HG02981 (cell line): ENCODE measurements around the gene FER.
"Not testable (repeated sequence)": the region's sequence is repeated elsewhere in the genome, so short reads cannot be mapped to it uniquely, and the experiment has no call there.

Experiments used
- ATAC-seq: cut with Tn5 transposase; IDR thresholded peaks from one replicate; pipeline ENCODE4 v1.9.1; 2021; ENCODE audit warnings: mild to moderate bottlenecking, moderate library complexity; ENCODE audit not compliant: unreplicated experiment

FER gene

DNA sequence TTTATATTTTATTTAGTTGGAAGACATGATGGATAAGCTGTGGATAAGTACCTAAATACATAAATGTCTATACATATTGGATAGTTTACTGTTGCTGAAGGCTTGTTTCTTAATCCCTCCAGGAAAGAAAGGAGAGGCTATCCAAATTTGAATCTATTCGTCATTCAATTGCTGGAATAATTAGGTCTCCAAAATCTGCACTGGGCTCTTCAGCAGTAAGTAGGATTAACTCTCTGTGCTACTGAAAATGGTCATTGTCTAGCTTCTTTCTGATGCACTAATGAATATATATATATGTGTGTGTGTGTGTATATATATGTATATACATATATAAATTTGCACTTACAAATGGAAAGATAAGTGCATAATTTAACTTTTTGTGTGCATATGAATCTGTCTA is 198.3 kb downstream of the FER start:
- ATAC-seq = no peak

DNA sequence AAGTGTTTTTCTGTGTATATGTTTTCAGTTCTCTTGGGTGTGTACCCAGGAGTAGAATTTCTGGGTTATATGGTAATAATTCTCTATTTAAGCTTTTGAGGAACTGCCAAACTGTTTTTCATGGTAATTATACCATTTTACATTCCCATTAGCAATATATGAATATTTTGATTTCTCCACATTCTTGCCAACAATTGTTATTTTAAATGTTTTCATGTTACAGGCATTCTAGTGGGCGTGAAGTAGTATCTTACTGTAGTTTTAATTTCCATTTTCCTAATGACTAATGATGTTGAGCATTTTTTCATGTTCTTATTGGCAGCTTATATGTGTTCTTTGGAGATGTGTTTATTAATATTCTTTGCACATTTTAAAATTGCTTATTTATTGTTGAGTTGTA is 199.5 kb downstream of the FER start:
- ATAC-seq = no peak

DNA sequence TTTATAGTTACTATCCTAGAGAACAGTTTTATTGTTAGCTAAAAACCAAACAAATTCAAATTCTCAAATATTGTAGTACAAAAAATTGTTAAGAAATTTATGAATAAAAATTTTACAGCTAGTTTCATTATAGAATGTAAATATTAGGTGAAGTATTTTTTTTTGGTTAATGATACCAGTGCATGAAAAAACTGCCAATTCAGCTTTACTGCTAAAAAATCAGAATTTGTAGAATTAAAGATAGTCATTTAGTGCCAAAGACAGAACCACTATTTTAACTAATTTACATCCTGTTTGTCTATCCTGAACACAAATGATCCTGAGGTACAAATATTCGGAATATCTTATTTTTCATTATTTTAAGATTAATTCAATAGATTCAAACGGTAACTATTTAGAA is 202.6 kb downstream of the FER start:
- ATAC-seq = no peak

DNA sequence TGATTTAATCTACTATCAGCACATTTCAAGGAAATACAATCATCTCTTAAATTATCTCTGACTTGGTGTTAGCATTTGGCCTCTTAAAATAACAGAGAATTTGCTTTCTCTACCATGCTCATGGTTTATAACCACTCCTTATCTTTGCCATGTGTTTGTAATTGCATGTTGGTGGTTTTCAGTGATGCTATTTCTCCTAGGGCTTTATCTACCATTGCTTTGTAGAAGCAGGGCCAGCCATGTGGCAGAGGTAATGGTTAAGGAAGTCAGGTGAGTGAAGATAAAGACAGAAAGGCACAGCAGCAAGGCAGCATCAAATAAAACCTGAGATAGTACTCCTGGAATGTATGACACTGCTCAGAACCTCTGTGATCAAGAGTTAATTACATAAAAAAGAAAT is 206.2 kb downstream of the FER start:
- ATAC-seq = no peak

DNA sequence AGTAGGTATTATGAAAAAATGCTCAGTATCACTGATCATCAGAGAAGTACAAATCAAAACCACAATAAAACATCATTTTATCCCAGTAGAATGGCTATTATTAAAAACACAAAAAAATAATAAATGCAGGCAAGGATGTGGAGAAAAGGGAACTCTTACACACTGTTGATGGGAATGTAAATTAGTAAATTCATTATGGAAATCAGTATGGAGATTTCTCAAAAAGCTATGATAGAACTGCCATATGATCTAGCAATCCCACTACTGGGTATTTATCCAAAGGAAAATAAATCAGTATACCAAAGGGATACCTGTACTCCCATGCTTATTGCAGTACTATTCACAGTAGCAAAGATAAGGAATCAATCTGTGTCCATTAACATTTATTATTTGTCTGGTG is 209.6 kb downstream of the FER start:
- ATAC-seq = no peak

DNA sequence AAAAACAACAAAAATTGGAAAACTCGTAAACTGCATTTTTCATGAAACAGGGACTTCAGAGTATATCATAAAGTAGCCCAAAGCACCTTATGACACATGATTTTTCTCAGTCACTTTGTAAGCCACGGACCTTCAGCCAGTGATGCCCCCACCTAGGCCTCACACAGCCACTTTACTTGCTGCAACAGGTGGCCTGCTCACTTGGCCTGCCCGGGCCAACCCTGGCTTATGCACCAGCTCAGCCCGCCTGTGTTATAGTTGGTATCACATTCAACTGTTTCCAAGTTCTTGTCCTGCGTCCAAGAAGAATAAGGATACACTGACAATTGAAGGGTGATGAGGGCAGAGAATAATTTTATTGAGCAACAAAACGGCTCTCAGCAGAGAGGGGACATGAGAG is 219.2 kb downstream of the FER start:
- ATAC-seq = no peak

DNA sequence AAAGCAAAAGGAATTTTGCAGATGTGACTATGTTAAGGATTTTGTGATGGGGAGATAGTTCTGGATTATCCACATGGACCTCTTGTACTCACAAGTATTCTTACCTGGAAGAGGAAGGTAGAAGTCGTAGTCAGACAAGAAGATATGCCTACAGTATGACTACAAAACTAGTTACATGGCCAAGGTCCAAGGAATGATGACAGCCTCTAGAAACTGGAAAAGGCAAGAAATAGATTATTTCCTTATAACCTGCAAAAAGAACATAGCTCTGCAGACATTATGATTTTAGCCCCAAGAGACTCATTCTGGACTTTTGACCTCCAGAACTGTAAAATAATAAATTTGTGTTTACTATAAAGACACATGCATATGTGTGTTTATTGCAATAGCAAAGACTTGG is 226.9 kb downstream of the FER start:
- no peak for ATAC-seq

DNA sequence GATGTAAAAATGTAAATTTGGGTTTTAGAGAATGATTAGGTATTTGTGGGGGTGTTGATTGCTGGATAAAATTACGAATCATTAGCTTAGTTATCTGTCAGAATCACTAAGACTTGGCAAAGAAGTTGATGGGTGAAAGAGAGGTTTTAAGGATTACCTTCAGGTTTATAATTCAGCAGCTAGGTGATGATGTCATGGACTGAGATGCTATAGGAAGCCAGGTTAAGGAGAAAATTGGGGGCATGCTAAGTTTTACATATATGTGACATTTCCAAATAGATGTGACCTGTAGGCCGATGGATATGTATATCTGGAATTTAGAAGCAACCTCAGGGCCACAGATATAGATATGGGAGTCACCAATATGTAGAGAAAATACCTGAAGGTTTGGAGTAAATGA is 228.0 kb downstream of the FER start:
- no peak for ATAC-seq

DNA sequence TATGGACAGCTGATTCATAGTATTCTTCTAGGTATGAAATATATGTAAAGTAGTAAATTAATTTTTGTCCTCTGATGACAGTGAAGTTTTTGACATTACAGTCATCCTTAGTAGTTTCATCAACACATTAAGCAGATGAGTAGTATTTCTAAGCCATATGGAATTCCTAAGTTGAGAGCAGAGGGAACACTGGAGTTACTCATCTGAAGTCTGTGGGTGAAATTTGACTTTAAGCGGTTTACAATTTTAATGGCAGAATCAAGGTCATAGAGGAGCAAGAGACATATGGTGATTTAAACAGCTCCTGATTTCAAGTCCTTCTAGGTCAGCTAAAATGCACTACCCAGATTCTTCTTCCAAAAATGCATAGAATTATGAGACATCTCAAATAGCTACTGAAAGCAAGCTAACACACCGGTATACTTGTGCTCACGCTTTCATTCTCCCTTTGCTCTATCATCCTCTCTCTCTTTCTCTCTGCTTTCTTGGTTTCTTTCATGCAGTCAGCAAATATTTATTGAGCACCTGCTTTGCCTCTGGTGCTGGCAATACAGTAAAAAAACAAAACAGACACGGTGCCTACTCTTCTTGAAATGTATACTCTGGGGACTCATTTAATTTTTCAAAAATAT is 235.9 kb downstream of the FER start:
- ATAC-seq = no peak

DNA sequence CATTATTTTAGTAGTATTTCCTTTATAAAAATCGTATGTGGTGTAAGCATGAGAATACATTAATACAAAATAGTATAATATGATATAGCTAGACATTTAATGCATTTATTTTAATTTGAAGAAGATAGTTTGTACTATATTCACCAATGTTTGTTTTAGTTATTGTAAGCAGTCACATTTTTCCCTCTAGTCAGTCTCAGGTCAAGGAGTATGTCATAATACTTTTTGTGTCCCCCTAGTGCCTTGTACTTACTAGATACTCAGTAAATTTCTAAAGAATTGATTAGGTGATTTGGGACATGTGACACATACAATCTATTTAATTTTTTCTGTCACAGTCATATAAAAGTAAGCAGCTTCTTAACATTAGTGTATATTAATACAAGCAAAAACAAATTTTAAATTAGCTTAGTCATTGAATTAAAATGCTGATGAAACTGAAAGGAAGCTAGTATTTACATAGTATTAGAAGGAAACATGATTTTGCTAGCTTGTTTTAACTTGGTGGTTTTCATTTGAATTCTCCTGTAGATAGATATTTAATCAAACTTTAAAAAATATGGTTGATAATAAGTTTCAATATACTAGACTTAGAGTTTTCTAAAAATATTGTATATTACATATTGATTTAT is 242.2 kb downstream of the FER start:
- ATAC-seq = no peak

DNA sequence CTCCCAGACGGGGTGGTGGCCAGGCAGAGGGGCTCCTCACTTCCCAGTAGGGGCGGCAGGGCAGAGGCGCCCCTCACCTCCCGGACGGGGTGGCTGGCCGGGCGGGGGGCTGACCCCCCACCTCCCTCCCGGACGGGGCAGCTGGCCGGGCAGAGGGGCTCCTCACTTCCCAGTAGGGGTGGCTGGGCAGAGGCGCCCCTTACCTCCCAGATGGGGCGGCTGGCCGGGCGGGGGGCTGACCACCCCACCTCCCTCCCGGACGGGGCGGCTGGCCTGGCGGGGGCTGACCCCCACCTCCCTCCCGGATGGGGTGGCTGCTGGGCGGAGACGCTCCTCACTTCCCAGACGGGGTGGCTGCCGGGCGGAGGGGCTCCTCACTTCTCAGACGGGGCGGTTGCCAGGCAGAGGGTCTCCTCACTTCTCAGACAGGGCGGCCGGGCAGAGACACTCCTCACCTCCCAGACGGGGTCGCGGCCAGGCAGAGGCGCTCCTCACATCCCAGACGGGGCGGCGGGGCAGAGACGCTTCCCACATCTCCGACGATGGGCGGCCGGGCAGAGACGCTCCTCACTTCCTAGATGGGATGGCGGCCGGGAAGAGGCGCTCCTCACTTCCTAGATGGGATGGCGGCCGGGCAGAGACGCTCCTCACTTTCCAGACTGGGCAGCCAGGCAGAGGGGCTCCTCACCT is 244.8 kb downstream of the FER start:
- not testable (repeated sequence) for ATAC-seq

DNA sequence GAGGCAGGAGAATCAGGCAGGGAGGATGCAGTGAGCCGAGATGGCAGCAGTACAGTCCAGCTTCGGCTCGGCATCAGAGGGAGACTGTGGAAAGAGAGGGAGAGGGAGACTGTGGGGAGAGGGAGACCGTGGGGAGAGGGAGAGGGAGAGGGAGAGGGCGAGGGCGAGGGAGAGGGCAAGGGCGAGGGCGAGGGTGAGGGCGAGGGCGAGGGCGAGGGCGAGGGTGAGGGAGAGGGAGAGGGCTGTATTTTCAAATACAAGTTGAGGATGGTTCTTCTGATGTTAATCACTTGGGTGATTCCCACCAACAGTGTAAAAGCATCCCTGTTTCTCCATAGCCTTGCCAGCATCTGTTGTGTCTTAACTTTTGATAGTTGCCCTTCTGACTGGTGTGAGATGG is 245.7 kb downstream of the FER start:
- ATAC-seq = not testable (repeated sequence)

DNA sequence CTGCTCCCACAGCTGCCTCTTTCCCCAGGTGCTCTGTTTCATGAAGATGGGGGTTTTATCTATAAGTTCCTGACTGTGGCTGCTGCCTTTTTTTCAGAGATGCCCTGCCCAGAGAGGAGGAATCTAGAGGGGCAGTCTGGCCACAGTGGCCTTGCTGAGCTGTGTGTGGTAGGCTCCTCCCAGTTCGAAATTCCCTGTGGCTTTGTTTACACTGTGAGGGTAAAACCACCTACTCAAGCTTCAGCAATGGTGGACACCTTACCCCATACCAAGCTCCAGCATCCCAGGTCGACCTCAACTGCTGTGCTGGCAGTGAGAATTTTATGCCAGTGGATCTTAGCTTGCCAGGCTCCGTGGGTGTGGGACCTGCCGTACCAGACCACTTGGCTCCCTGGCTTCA is 250.0 kb downstream of the FER start:
- no peak for ATAC-seq

DNA sequence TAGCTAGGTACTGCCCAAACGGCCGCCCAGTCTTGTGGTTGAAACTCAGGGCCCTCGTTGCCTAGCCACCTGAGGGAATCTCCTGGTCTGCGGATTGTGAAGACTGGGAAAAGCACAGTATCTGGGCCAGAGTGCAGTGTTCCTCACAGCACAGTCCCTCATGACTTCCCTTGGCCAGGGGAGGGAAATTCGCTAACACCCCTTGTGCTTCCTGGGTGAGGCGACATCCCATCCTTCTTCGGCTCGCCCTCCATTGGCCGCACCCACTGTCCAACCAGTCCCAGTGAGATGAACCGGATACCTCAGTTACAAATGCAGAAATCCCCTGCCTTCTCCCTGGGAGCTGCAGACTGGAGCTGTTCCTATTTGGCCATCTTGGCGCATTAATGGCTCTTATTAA is 250.5 kb downstream of the FER start:
- no peak for ATAC-seq

DNA sequence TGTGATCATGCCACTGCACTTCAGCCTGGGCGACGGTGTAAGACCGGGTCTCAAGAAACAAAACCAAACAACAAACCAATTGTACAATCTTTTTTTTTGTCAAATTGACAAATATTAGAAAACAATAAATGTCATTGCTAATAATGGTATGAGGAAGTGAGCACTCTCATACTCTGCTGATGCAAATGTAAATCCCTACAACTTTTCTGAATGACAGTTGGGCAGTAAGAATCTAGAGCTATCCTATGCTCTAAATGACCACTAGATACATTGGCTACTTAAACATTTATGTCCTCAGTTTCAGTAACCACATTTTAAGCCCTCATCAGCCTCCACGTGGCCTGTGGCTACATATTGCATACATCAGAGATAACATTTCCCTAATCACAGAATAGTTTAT is 256.2 kb downstream of the FER start:
- peak; percentile 54 for ATAC-seq

DNA sequence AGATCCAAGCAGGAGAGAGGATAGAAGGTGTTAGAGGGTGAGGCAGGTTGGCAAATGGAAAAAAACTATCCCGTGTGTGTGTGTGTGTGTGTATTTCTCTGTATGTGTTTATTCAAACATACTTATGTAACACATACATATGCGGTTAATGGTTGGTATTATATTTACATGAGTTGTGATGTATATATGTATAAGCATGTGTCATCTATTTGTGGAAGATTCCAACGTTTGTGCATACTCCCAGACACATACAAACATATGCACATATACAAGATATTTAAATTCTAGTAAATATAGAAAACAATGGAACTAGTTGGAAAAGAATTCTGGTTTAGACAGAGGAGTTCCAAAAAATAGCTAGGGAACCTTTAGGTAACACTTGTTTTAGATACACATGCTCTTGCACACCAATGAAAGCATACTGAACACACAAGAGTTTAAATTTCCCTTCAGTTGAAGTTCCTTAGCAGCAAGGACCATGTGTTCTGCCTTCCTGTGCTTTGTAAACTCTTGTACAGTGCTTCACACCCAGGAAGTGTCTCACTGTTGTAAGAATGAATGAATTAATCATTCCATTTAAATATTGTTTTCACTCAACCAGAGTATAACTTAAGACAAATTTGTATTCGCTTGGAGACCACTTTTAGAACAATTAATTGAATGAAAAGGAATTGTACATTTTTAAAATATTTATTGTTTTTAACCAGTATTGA is 257.8 kb downstream of the FER start:
- no peak for ATAC-seq

DNA sequence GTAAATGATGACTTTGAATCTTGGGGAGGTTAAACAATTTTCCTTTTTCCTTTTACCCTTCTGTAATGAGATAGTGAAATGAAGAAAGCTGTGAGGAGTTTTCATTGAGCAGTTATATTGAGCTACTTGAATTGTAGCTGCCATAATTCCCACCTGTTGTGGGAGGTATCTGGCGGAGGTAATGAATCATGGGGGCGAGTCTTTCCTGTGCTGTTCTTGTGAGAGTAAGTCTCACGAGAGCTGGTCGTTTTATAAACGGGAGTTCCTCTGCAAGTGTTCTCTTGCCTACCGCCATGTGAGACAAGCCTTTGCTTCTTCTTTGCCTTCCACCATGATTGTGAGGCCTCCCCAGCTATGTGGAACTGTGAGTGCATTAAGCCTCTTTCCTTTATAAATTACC is 258.4 kb downstream of the FER start:
- ATAC-seq = no peak

DNA sequence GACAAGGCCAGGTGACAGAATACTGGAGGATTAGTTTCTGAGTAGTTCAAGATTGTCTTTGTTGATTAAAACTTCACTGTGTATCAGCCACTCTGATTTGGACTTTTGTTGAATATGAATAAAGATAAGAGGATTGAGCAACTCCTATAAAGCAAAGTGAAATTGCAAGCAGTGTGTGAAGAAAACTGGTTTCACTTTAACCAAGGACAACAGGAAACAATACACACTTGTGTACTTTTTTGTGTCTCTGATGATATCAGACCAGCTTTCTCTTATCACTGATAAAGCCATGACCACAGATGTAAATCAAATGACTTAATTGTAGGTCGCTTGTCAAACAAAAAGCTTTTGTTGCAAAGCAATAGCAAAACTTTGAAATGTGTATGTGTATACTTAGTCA is 268.6 kb downstream of the FER start:
- no peak for ATAC-seq

DNA sequence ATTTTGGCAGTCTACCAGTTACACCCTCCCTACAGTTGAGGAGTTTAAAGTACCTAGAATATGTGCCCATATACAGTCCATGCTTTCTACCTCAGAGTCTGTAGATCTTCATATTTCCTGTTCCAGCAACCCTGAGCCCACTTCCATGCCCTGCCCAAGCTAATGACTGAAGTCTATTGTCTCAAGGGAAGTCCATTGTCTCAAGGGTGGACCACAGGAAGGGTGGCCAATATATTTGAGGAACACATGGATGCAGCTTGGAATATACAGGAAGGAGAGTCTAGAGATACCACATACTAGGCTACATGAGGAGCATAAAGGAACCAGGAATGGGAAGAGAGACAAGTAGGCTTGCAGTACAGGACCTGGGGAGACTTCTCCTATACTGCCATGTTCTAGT is 274.4 kb downstream of the FER start:
- ATAC-seq = no peak

DNA sequence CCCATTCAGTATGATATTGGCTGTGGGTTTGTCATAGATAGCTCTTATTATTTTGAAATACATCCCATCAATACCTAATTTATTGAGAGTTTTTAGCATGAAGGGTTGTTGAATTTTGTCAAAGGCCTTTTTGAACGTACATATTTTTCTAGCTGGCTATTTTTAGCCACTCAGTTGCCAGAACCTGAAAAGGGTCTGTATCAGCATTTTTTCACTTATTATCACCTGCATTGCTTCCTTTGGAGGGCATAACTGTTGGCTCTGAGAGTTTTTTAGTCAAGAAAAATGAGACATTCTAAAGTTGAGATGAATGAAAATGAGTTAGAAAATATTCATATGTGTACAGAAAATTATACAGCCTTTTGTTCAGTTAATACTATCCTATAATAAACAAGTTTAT is 278.0 kb downstream of the FER start:
- not testable (repeated sequence) for ATAC-seq

DNA sequence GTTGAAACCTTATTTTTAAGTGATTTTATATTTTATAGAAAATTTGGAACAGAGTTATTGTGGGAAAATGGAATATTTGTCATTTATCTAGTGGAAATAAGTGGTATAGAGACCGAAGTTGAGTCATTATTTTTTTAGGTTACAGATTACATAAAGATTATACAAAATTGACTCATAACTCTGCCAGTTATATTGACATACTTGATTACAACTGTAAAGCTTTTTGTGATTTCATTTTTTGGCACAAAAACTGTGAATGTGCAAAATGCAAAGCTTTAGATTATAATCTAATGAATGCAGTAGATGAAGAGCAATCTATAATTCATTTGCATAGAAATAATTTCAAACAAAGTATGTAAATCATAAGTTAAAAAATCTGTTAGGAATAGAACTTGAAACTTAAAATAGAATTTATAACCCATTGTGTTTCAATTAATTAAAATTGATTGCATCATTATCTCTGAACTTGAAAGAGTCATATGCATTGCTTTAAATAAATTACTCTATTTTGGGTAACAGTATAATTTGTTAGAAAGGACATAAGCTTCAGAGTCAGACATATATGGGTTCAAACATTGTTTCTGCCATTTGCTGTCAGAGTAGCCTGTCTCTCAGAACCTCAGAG is 280.4 kb downstream of the FER start:
- ATAC-seq = no peak
